Measurements from ENCODE around the gene SEPTIN7. TPM values are rescaled to one million over a fixed set of nuclear protein-coding genes. Genes with fewer than 3 reads are reported as not detected.

SEPTIN7 gene
- total and polyA plus RNA-seq, 9 of the 15 experiments (the other 6 are each of a cell fraction or from before 2014, with no cell fraction given), result 95.0 to 268 (median 163) TPM

GRCh38 chr7:35799846-35800717 lies 775 bp upstream of the SEPTIN7 start (continued):
- TF ChIP-seq, protein P1, sequence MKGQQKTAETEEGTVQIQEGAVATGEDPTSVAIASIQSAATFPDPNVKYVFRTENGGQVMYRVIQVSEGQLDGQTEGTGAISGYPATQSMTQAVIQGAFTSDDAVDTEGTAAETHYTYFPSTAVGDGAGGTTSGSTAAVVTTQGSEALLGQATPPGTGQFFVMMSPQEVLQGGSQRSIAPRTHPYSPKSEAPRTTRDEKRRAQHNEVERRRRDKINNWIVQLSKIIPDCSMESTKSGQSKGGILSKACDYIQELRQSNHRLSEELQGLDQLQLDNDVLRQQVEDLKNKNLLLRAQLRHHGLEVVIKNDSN (CRISPR knock-in tag; IDR thresholded peaks at IDR 0.05), result no peak
- TF ChIP-seq CREB1 (IDR thresholded peaks at IDR 0.05) (no peak), CREB1 (CRISPR knock-in tag; IDR thresholded peaks at IDR 0.05) (no peak), AFF1 (IDR thresholded peaks at IDR 0.05; ENCODE audit: low read depth in 1 of 2, partially characterized antibody in 2 of 2) (no peak), ZNF174 (CRISPR knock-in tag; IDR thresholded peaks at IDR 0.05) (no peak), NCOA2 (IDR thresholded peaks at IDR 0.05; ENCODE audit: partially characterized antibody in 2 of 2) (no peak), GTF2F1 (IDR thresholded peaks at IDR 0.05; ENCODE audit: low read depth, low read length) (no peak), PML (IDR thresholded peaks at IDR 0.05; ENCODE audit: low read length) (peak; percentile 27; the same call in 1 of the 2 replicates), HNRNPLL (IDR thresholded peaks at IDR 0.05; ENCODE audit: low read depth, low read length, poor library complexity, severe bottlenecking) (no peak), NFIC (IDR thresholded peaks at IDR 0.05) (peak; percentile 81), RBBP5 (IDR thresholded peaks at IDR 0.05; ENCODE audit: borderline replicate concordance, insufficient read depth, low read length, poor library complexity, severe bottlenecking) (peak; percentile 85)
- TF ChIP-seq, protein P2, sequence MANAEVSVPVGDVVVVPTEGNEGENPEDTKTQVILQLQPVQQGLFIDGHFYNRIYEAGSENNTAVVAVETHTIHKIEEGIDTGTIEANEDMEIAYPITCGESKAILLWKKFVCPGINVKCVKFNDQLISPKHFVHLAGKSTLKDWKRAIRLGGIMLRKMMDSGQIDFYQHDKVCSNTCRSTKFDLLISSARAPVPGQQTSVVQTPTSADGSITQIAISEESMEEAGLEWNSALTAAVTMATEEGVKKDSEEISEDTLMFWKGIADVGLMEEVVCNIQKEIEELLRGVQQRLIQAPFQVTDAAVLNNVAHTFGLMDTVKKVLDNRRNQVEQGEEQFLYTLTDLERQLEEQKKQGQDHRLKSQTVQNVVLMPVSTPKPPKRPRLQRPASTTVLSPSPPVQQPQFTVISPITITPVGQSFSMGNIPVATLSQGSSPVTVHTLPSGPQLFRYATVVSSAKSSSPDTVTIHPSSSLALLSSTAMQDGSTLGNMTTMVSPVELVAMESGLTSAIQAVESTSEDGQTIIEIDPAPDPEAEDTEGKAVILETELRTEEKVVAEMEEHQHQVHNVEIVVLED (CRISPR knock-in tag; IDR thresholded peaks at IDR 0.05), result no peak

Measured in K562 (cell line).